HG03571 (cell line): Measurements from ENCODE around the gene OR10K1.

ENCODE experiments used
- ATAC-seq: cut with Tn5 transposase; IDR thresholded peaks from one replicate; pipeline ENCODE4 v1.9.1; 2021; ENCODE audit not compliant: unreplicated experiment

Gene OR10K1

DNA sequence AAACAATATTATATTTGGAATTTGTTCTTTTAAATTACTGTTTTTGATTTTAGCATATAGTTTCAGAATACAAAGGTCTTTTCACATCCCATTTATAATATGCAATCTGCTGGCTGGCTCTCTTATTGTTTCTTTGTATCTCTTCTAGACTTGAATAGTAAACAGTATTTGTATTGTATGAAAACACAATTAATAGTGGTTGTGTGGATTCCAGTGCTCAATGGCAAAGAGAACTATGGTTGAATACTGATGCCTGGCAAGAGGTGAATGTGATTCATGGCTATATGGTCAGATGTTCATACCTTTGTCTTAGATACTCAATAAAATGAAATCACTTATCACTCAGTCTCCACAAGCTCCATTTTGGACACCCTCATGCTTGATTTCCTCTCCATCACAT is 55.3 kb downstream of the OR10K1 start:
- ATAC-seq = no peak
